Calu3 (cell line): ENCODE data around the gene RANBP9. TPM values are rescaled to one million over a fixed set of nuclear protein-coding genes. Genes with fewer than 3 reads are reported as not detected.

ENCODE experiments used
- BruUV-seq: library from RNA; stranded (reverse); fragments of 400-500 nt; replicated peaks from 2 replicates; lab custom pipeline; 2021; lab: Mats Ljungman, UMichigan
- CTCF ChIA-PET: fragments of 300-600 bp; sonication (Branson Sonifier 250); formaldehyde crosslinking; loops from one replicate; lab custom pipeline; 2022; ENCODE audit warnings: antibody characterized with exemption; lab: Charles Lee
- DNase-seq: peaks from one replicate; pipeline ENCODE4 v3.0.0; 2022
- H3K27ac Mint-ChIP-seq: one replicate; pipeline ENCODE4 v1.8.0; 2022; ENCODE audit warnings: mixed read lengths; ENCODE audit not compliant: unreplicated experiment
- H3K27me3 Mint-ChIP-seq: one replicate; pipeline ENCODE4 v1.8.0; 2022; ENCODE audit warnings: mixed read lengths; ENCODE audit not compliant: unreplicated experiment
- H3K36me3 Mint-ChIP-seq: one replicate; pipeline ENCODE4 v1.8.0; 2022; ENCODE audit warnings: mild to moderate bottlenecking, moderate library complexity, mixed read lengths; ENCODE audit not compliant: insufficient read depth, unreplicated experiment
- H3K4me1 Mint-ChIP-seq: one replicate; pipeline ENCODE4 v1.8.0; 2022; ENCODE audit warnings: mild to moderate bottlenecking, low read depth, mixed read lengths; ENCODE audit not compliant: unreplicated experiment
- H3K4me3 Mint-ChIP-seq: one replicate; pipeline ENCODE4 v1.8.0; 2022; ENCODE audit warnings: mild to moderate bottlenecking, low read depth, moderate library complexity, mixed read lengths; ENCODE audit not compliant: unreplicated experiment
- H3K9me3 Mint-ChIP-seq: one replicate; pipeline ENCODE4 v1.8.0; 2022; ENCODE audit warnings: low read depth, mixed read lengths; ENCODE audit not compliant: unreplicated experiment
- CTCF ChIP-seq: fragments of 200-600 bp; IDR thresholded peaks from one replicate; pipeline ENCODE4 v1.8.0; 2022; ENCODE audit warnings: antibody characterized with exemption; ENCODE audit not compliant: unreplicated experiment
- intact Hi-C: fragments of 100-400 bp; cut with micrococcal nuclease; formaldehyde crosslinking; loops from one replicate; pipeline ENCODE4 v1.10.0; 2022; ENCODE audit not compliant: unreplicated experiment
- total RNA-seq: library from RNA; stranded (reverse); gene quantifications from 2 replicates; pipeline ENCODE4 v1.2.3, GENCODE V29; 2022

Gene RANBP9
- total RNA-seq, 1 experiment from 2014 or later, result 20.4 TPM

DNA sequence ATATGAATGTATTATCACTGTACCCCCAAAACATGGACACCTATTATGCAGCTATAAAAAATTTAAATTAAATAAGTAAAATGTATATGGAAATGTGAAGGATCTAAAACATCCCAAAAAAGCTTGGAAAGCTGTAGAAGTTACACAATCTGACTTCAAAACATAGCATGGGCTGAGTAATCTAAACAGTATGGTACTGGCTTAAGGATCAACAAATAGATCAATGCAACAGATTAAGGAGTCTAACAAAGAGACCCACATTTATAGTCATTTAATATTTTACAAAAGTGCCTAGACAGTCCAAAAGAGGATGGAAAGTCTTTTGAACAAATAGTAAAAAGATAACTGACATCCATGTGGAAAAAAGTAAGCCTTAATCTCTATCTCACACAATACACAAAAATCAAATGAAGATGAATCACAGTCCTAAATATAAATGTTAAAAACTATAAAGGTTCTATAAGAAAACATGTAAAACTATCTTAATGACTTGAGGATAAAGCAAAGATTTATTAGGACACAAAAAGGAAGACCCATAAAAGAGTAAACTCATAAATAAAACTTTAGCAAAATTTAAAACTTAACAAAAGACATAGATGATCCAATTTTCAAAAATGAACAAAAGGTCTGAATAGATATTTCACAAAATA, 46.8 kb downstream of the RANBP9 start:
- TF ChIP-seq CTCF, result no peak
- no peak for DNase-seq
- H3K27me3 Mint-ChIP-seq, result no peaks in the 10 kb centered on the region
- H3K4me1 Mint-ChIP-seq, result peaks cover 8% of the 10 kb centered on the region
- no peaks in the 10 kb centered on the region for H3K9me3 Mint-ChIP-seq
- H3K4me3 Mint-ChIP-seq, result no peak overlapping the region
- BruUV-seq, result no TSS peak
- CTCF ChIA-PET, result no interaction called here
- intact Hi-C loops, result loop anchor here (5.0 kb wide), 1 partner anchor 42 kb away; no protein-coding TSS in a partner anchor
- H3K27ac Mint-ChIP-seq, result no peak overlapping the region
- H3K36me3 Mint-ChIP-seq, result no peaks in the 10 kb centered on the region

DNA sequence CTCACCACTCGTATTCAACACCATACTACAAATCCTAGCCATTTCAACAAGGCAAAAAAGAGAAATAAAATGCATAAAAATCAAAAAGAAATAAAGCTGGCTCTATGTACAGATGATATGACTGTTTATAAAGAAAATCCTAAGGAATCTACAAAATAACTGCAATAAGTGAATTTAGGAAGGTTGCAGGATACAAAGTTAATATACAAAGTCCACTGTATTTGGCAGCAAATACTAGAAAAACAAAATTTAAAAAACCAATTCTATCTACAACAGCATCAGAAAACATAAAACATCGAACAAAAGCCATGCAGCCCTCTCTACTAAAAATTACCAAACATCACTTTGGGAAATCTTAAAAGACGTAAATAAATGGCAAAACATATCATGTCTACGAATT, 47.6 kb downstream of the RANBP9 start:
- no peak overlapping the region for H3K4me3 Mint-ChIP-seq
- CTCF ChIA-PET, result no interaction called here
- intact Hi-C loops, result loop anchor here (5.0 kb wide), 1 partner anchor 43 kb away; no protein-coding TSS in a partner anchor
- no peaks in the 10 kb centered on the region for H3K36me3 Mint-ChIP-seq
- H3K27ac Mint-ChIP-seq, result no peak overlapping the region
- BruUV-seq, result no TSS peak
- H3K9me3 Mint-ChIP-seq, result no peaks in the 10 kb centered on the region
- no peak for TF ChIP-seq CTCF
- DNase-seq, result no peak
- peaks cover 8% of the 10 kb centered on the region for H3K4me1 Mint-ChIP-seq
- no peaks in the 10 kb centered on the region for H3K27me3 Mint-ChIP-seq

GRCh38 chr6:13662651-13663334, 48.8 kb downstream of the RANBP9 start:
- no peak for DNase-seq
- CTCF ChIA-PET, result no interaction called here
- Mint-ChIP-seq H3K4me1 (peaks cover 8% of the 10 kb centered on the region), H3K36me3 (no peaks in the 10 kb centered on the region), H3K4me3 (no peak overlapping the region), H3K27ac (no peak overlapping the region), H3K27me3 (no peaks in the 10 kb centered on the region), H3K9me3 (no peaks in the 10 kb centered on the region)
- no peak for TF ChIP-seq CTCF
- intact Hi-C loops, result loop anchor here (5.0 kb wide), 1 partner anchor 45 kb away; no protein-coding TSS in a partner anchor
- BruUV-seq, result no TSS peak

- Mint-ChIP-seq H3K4me1 (peaks cover 8% of the 10 kb centered on the region), H3K4me3 (no peak overlapping the region), H3K27me3 (no peaks in the 10 kb centered on the region), H3K9me3 (no peaks in the 10 kb centered on the region), H3K27ac (no peak overlapping the region), H3K36me3 (no peaks in the 10 kb centered on the region)
- intact Hi-C loops, result loop anchor here (5.0 kb wide), 1 partner anchor 46 kb away; no protein-coding TSS in a partner anchor
- CTCF ChIA-PET, result no interaction called here
- no peak for TF ChIP-seq CTCF
- no TSS peak for BruUV-seq
- no peak for DNase-seq
Observed at GRCh38 chr6:13661647-13662046, 50.0 kb downstream of the RANBP9 start.
